Suppressor macrophage treated with lipopolysaccharide for 1 hour (primary cell): ENCODE data around the gene ASZ1.
"Not testable (repeated sequence)": the region's sequence is repeated elsewhere in the genome, so short reads cannot be mapped to it uniquely, and the experiment has no call there.

Experiments
- DNase-seq, 3 donors: peaks; one replicate each; pipeline ENCODE4 v3.0.0-alpha.2; 2020 to 2022

ASZ1 gene

DNA sequence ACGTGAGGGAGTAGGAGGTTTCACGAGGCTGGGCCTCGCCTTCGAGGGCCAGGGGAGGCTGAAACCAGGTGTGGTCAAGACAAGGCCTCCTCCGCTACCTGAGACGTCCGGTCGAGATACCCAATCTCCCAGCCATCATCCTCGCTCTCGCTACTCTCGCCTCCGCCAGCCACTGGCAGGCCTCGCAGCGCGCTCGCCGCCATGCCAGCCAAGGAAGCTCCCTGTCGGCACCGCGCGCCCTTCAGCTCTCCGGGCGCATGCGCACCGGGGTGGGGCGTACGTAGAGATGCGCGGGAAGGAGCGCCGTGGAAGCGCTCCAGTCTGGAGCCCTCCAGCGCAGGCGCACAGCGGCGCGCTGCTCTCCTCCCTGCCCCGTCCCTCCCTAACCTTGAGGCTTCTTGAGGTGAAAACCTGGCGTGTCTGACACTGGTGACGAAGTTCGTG lies at the start of gene ASZ1:
Gene ASZ1, minus strand, starts transcription at position 236 of the 444 bp plus-strand sequence. Its CDS starts 33 bp downstream, at position 203.
- no peak for DNase-seq

DNA sequence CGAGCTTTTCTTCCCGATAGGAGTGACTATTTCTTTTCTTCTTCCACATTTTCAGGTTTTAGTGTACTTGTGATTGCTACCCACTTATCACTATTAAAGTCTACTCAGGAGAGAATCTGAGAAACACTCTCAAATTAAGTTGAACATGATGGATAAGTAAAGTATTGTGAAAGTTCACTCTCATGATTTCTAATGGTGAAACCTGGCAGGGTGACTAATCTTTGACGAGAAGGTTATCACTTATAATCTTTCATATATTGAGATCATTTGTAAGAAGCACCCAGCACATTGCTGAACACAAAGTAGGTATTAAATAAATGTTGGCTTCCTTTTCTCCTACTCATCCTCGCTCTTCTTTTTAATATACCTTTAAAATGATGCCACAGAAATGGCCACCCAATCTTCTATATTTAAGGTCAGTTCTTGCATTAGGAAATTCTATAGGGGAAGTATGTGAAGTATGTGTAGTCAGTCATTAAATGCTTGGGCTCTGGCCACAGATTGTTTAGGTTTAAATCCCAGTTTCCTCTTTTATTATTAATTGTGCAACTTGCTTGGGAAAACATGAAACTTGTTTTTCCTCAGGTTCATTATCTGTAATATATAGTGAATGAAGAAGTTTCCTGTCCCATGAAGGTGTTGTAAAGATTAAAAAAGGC lies 49.4 kb upstream of the ASZ1 start:
- peak in 1 of 3 donors; percentile 16 for DNase-seq

DNA sequence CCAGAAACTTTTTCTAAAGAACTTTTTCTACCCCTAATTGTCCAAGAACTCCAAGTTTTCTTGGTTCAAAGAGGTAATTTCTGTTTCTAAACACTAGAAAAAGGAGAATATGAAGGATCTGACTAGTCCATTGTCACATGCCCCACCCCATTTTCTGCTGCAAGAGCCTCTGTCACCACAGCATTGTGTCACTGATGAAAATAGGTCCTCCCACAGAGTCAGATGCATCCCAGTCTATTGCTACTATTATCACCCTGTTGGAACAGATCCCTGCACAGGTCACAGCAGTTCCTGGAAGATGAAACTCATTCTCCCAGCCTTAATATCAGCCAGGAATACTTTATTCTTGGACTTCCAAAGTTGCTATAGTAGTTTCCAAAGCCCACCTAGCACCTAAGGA lies 45.0 kb upstream of the ASZ1 start:
- DNase-seq, result peak; percentile 50 to 57 (median 51)

GRCh38 chr7:117470777-117471176 lies 43.5 kb upstream of the ASZ1 start:
- peak; percentile 12 to 32 (median 23) for DNase-seq

DNA sequence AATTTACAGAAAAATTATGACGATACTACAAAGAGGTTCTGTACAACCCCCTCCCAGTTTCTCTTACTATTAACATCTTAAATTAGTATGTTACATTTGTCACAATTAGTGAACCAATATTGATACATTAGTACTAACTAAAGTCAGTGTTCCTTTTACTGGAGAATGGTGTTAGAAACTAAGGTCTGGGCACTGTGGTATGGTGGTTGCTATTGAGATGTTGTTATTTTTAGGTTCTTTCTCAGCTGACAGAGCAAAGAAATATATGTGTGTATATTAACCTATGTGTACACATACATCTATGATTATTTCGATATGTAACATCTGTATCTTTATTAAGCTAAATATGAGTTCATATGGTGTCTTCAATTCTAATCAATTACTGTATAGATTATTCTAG lies 40.9 kb upstream of the ASZ1 start:
- no peak for DNase-seq

- DNase-seq, result not testable (repeated sequence)
Measured at GRCh38 chr7:117460815-117461214, 33.5 kb upstream of the ASZ1 start.

DNA sequence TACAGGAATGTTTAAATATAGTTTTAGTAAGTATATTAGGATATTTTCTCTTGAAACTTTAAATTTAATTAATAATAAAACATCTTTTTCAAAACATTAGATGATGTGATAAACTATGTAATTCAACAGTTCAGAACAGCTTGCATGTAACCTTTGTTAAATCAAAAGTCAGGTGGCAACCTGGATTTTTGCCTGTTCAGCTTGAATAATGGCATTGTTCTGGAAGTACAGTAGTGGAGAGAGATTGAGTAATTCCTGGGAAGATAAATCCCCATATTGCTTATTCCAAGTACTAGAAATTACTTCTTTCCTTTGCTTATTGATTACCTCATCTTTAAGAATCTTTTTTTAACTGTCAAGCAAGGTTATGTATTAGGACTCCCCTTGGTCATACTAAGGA lies 32.4 kb upstream of the ASZ1 start:
- DNase-seq, result no peak

- peak; percentile 33 to 58 (median 51) for DNase-seq
Measured at GRCh38 chr7:117458977-117459583, 31.8 kb upstream of the ASZ1 start.

DNA sequence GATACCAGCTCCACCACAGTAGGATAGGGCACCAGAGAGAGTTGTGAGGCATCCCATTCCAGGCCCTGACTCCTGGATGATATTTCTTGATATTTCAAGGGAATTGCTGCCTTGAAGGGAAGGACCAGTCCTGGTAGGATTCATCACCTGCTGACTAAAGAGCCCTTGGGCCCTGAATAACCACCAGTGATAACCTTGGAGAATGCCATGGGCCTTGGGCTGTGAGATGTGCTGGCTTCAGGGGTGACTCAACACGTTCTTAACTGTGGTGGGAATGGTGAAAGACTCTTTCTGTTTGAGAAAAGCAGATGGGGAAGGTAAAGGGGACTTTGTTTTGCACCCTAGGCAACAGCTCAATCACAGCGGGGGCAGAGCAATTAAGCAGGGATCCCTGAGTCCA lies 21.4 kb upstream of the ASZ1 start:
- DNase-seq, result no peak

DNA sequence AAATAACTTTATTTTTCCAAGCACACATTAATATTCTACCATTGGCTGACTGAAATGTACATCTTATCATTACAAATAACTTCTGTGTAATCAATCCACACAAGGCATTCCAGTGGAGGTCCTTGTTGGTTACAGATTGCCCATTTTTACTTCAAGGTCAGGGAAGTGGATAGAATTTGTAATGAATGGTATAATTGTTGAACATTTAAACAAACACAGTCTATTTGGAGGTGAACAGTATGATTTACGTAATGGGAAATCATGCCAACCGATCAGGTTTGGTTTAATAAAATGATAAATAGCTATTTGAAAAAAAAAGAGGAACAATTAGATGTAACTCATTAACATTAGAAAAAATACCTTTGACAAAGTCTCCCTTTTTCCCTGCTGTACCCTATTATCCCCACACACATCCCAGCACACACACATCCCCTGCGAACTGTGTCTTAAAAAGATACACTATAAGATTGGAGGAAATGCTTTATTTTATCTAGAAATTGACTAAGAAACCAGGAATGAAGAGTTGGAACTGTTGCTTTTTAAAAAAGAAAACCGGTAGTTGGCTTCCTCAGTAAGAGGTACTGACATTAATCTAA lies 19.0 kb upstream of the ASZ1 start:
- no peak for DNase-seq

GRCh38 chr7:117445206-117445605 lies 17.9 kb upstream of the ASZ1 start:
- no peak for DNase-seq

GRCh38 chr7:117444646-117445045 lies 17.4 kb upstream of the ASZ1 start:
- no peak for DNase-seq

DNA sequence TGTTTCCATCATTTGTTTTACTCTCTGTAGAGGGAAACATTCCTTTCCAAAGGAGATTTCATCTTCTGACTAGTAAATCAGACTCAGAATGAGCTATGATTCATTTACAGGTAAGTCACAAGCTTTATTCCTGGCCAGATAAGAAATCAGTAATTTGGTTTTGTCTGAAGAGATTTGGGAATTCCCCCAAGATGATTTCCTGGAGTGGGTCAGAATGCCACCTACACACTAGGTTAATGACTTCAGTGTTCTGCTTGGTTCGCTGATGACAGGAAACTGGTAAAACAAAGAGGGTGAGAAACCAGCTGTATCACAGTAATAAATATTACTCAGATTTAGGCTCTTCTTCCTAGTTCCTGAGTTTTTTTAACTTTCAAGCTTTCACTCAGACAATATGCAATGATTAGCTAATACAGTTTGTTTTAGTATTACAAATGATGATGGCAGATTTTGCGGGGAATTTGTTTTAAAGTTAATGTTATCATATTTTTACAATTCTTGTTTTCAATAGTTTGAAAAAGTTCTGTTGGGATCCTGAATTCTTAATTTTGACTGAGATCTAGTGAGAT lies 8.3 kb upstream of the ASZ1 start:
- peak; percentile 10 to 43 (median 10) for DNase-seq

DNA sequence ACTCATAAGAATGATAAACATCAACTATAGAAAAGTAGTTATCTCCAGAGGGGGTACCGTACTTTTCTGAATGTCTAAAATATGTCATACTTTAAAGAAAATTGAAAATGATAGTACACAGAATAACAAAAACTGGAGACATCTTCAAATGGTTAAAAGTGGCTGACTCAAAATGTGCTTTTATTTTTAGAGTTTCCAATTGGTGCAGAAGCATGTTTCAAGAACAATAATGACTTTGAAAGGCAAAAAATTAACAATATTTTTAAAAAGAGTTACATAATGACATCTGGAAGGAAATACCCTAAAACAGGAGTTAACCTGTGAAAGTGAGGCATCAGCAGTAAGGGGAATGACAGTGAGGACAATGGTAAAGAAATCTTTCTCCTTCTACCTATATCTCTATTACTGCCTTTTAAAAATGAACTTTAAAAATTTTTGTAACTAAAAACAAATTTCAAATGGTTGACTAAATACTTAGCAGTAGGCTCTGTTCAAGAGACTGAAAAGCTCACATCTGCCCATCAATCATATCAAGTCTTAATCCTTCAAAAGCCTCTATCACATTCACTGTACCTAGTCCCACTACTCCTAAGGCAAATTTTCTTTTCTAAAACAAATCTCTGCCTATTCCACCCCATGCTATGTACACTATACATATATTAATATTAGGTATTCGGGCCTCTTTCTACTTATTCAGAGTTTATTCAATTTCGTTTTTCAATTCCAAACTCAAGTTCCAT lies 3.0 kb downstream of the ASZ1 start:
- DNase-seq, result no peak

DNA sequence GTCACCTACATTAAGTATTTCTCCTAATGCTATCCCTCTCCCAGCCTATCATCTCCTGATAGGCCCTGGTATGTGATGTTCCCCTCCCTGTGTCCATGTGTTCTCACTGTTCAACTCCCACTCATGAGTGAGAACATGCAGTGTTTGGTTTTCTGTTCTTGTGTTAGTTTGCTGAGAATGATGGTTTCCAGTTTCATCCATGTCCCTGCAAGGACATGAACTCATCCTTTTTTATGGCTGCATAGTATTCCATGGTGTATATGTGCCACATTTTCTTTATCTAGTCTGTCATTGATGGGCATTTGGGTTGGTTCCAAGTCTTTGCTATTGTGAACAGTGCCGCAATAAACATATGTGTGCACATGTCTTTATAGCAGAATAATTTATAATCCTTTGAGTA lies 12.7 kb downstream of the ASZ1 start:
- not testable (repeated sequence) for DNase-seq

DNA sequence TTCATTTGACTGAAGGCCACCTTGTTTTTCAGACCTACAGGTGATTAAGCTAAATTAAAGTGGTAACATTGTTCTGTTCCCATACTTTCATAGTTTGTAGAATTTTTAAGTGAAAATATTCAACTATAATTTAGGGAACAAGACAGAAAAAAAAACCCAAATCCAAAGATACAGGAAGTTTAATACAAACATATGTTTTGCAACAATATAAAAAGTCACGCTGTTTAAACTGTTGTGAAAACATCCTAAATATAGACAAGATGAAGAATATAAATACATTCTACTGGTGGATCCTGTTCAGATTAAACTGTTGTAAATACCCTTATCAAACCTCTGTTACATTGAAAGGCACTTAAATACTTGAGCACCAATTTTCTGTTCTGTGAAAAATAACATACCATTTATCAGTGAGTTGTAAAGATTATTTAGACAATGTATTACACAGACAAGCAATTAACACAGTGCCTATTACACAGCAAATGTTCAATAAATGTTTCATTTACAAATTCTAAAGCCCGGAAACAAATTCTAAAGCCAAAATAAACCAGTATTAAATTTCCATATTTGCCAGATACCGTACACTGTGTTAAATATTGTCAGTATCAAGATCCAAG lies 14.2 kb downstream of the ASZ1 start:
- peak; percentile 2 to 26 (median 20) for DNase-seq

- no peak for DNase-seq
Measured at GRCh38 chr7:117412390-117412789, 14.9 kb downstream of the ASZ1 start.

GRCh38 chr7:117411539-117411938 lies 15.8 kb downstream of the ASZ1 start:
- no peak for DNase-seq

GRCh38 chr7:117408831-117409230 lies 18.5 kb downstream of the ASZ1 start:
- DNase-seq, result no peak

GRCh38 chr7:117405519-117405918 lies 21.8 kb downstream of the ASZ1 start:
- no peak for DNase-seq

- no peak for DNase-seq
Measured at GRCh38 chr7:117403737-117404136, 23.6 kb downstream of the ASZ1 start.

GRCh38 chr7:117402109-117402508 lies 25.2 kb downstream of the ASZ1 start:
- no peak for DNase-seq
